Vagina (tissue), 2 donors: ENCODE results near the gene ERC2.
A peak's percentile ranks its signal among the peaks of the same experiment; 100 is the strongest.

ENCODE experiments used
- CTCF ChIP-seq, 3 experiments: fragments of 450-650 bp in 2 of 3; fragments of 200-600 bp in 1 of 3; sonication (generic) in 1 of 3; IDR thresholded peaks; one replicate each; pipeline ENCODE4 v1.5.1; 2017 to 2019; ENCODE audit warnings: antibody characterized with exemption in 3 of 3, mild to moderate bottlenecking in 2 of 3, moderate library complexity in 2 of 3
- POLR2A ChIP-seq, 2 donors: fragments of 450-650 bp; IDR thresholded peaks; one replicate each; pipeline ENCODE4 v1.6.1; 2017; ENCODE audit warnings: antibody characterized with exemption in 2 of 2, mild to moderate bottlenecking in 2 of 2, moderate library complexity in 2 of 2
- POLR2AphosphoS5 ChIP-seq, 2 donors: sonication (generic); formaldehyde crosslinking; IDR thresholded peaks; one replicate each; pipeline ENCODE4 v1.9.0; 2017; ENCODE audit warnings: antibody characterized with exemption in 2 of 2, mild to moderate bottlenecking in 2 of 2, low read depth in 1 of 2; ENCODE audit not compliant: insufficient read depth in 1 of 2

- TF ChIP-seq CTCF (IDR thresholded peaks at IDR 0.05) (no peak), POLR2A (IDR thresholded peaks at IDR 0.05) (no peak), POLR2AphosphoS5 (IDR thresholded peaks at IDR 0.05; ENCODE audit: insufficient read depth in 1 of 2, low read depth in 1 of 2) (peak in 1 of 2 donors; percentile 16)
Observed at GRCh38 chr3:55885721-55886120, 582.5 kb downstream of the ERC2 start.
